ENCODE measurements around the gene VOPP1. TPM values are rescaled to one million over a fixed set of nuclear protein-coding genes. Genes with fewer than 3 reads are reported as not detected.
A peak's percentile ranks its signal among the peaks of the same experiment; 100 is the strongest.

The VOPP1 gene
- total RNA-seq, 1 experiment from 2014 or later, result 60.2 TPM

DNA sequence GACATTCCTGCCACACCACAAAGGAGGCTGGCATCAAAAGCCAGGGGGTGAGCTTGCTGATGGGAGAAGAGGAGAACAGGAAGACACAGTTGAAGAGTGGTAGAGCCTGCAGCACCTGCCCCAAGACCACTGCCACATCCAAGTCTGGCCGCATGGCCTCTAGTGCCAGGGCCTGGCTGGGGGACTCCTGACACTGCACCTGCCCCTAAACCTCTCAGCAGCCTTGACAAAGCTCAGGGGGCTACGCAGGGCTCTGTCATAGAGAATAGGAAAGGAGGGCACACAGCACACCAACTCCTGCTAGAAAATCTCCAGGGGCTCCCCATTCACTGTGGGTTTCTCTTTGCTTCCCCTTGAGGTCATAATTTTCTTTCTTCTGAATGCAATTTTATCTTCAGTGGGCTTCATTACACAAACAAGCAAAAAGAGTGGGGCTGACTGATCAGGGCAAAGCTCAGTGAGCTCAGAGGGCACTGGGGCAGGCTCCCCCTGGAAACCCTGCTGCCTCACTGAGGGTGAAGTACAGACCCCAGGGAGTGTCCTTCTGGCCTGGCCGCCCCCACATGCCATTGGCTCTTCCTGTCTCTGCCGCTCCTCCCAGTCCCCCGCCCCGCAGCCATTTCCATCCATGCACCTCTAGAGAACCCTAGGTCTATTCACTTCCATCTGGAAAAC is 37.2 kb downstream of the VOPP1 start:
- Histone ChIP-seq H3K9me3 (ENCODE audit: low read length) (no peaks in the 10 kb centered on the region), H3K4me2 (ENCODE audit: low read length) (peak overlapping the region; percentile 29; the same call in 1 of the 2 replicates), H3K4me1 (ENCODE audit: insufficient read depth, low read length) (peaks cover 40% of the 10 kb centered on the region), H3F3A (ENCODE audit: low read length, unreplicated experiment) (peaks cover 6% of the 10 kb centered on the region), H2AFZ (ENCODE audit: low read length) (no peak overlapping the region), H3K4me3 (ENCODE audit: low read length) (no peak overlapping the region), H3K27ac (ENCODE audit: low read length) (peak overlapping the region; percentile 35; the same call in 1 of the 2 replicates), H3K27me3 (ENCODE audit: low read length) (no peaks in the 10 kb centered on the region), H3K36me3 (ENCODE audit: low read depth, low read length) (no peaks in the 10 kb centered on the region), H3K9me2 (replicated peaks; ENCODE audit: low read length) (no peaks in the 10 kb centered on the region), H3K79me2 (ENCODE audit: low read length) (peaks cover 39% of the 10 kb centered on the region), H4K20me1 (ENCODE audit: low read length) (peaks cover 19% of the 10 kb centered on the region), H3K9ac (ENCODE audit: low read length) (no peak overlapping the region)
- ChIA-PET POLR2A (ENCODE audit: unreplicated experiment) (no interaction called here), CTCF (no interaction called here)
- intact Hi-C loops (cut with micrococcal nuclease), result no loop called here
- TF ChIP-seq EZH2 (IDR thresholded peaks at IDR 0.05; ENCODE audit: low read length, unreplicated experiment) (no peak), EZH2phosphoT487 (IDR thresholded peaks at IDR 0.05; ENCODE audit: borderline replicate concordance, low read length) (no peak)
- TF ChIP-seq, protein P1, sequence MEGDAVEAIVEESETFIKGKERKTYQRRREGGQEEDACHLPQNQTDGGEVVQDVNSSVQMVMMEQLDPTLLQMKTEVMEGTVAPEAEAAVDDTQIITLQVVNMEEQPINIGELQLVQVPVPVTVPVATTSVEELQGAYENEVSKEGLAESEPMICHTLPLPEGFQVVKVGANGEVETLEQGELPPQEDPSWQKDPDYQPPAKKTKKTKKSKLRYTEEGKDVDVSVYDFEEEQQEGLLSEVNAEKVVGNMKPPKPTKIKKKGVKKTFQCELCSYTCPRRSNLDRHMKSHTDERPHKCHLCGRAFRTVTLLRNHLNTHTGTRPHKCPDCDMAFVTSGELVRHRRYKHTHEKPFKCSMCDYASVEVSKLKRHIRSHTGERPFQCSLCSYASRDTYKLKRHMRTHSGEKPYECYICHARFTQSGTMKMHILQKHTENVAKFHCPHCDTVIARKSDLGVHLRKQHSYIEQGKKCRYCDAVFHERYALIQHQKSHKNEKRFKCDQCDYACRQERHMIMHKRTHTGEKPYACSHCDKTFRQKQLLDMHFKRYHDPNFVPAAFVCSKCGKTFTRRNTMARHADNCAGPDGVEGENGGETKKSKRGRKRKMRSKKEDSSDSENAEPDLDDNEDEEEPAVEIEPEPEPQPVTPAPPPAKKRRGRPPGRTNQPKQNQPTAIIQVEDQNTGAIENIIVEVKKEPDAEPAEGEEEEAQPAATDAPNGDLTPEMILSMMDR (conservative IDR thresholded peaks at IDR 0.05; ENCODE audit: low read depth, low read length), result no peak
- BruUV-seq (replicated peaks), result no TSS peak
- ATAC-seq (no peak; the same call in 1 of the 2 replicates), DNase-seq (no peak)

DNA sequence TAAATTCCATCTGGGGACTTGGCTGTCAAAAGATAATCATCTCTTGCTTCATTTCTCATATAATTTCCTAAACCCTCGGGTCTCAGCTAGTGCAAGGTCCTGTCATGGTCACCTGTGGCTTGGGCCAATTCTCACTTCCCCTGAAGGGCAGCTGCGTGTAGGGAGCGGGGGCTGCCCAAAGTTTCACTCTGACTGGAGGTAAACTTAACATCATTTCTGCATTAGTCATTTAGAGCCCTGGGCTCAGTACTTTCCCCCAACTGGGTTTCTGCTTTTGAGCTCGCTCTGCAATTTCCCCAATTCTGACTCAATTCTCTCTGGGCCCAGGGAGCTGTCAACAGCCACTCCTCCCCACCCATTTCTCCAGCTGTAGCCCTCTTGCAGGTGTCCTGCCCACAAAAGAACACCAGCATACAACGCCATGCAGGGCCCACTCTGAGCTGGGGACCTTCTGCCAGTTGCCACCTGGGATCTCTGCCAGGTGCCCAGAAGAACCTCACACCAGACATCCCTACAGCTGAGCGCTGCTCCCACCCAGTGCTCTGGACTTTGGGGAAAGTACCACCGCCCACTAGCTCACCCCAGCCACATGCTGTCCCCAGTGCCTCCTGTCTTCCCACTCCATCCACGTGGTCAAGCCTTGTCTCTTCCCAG is 37.9 kb downstream of the VOPP1 start:
- ATAC-seq, result peak; percentile 70
- BruUV-seq (replicated peaks), result no TSS peak
- ChIA-PET POLR2A (ENCODE audit: unreplicated experiment) (no interaction called here), CTCF (interaction anchor here (0.8 to 1.5 kb wide), 2 partner anchors 12 to 13 kb away, joined by 4 read pairs; no protein-coding TSS in a partner anchor)
- H4K20me1 ChIP-seq (ENCODE audit: low read length), result peaks cover 19% of the 10 kb centered on the region
- H3K4me1 ChIP-seq (ENCODE audit: insufficient read depth, low read length), result peaks cover 40% of the 10 kb centered on the region
- DNase-seq, result peak; percentile 76
- intact Hi-C loops (cut with micrococcal nuclease), result no loop called here
- H3K9me3 ChIP-seq (ENCODE audit: low read length), result no peaks in the 10 kb centered on the region
- H3K36me3 ChIP-seq (ENCODE audit: low read depth, low read length), result no peaks in the 10 kb centered on the region
- peaks cover 43% of the 10 kb centered on the region for H3K79me2 ChIP-seq (ENCODE audit: low read length)
- TF ChIP-seq EZH2 (IDR thresholded peaks at IDR 0.05; ENCODE audit: low read length, unreplicated experiment) (no peak), EZH2phosphoT487 (IDR thresholded peaks at IDR 0.05; ENCODE audit: borderline replicate concordance, low read length) (no peak)
- TF ChIP-seq, protein P1 (conservative IDR thresholded peaks at IDR 0.05; ENCODE audit: low read depth, low read length), result no peak
- H3K9ac ChIP-seq (ENCODE audit: low read length), result no peak overlapping the region
- H3F3A ChIP-seq (ENCODE audit: low read length, unreplicated experiment), result peaks cover 6% of the 10 kb centered on the region
- peak overlapping the region; percentile 35; the same call in 1 of the 2 replicates for H3K27ac ChIP-seq (ENCODE audit: low read length)
- H3K4me2 ChIP-seq (ENCODE audit: low read length), result peak overlapping the region; percentile 29; the same call in 1 of the 2 replicates
- H2AFZ ChIP-seq (ENCODE audit: low read length), result no peak overlapping the region
- H3K27me3 ChIP-seq (ENCODE audit: low read length), result no peaks in the 10 kb centered on the region
- no peak overlapping the region for H3K4me3 ChIP-seq (ENCODE audit: low read length)
- no peaks in the 10 kb centered on the region for H3K9me2 ChIP-seq (replicated peaks; ENCODE audit: low read length)
